GM12878 (cell line): ENCODE results near the gene NTM. TPM values are rescaled to one million over a fixed set of nuclear protein-coding genes. Genes with fewer than 3 reads are reported as not detected.

ENCODE experiments used
- ATAC-seq: fragments of 200-7000 bp; cut with Tn5 transposase; 3 replicates; pipeline ENCODE4 v1.9.1; 2020; ENCODE audit warnings: mild to moderate bottlenecking, moderate library complexity
- BruUV-seq: library from RNA; stranded (reverse); fragments of 400-500 nt; replicated peaks from 2 replicates; lab custom pipeline; 2021; lab: Mats Ljungman, UMichigan
- CTCF ChIA-PET: fragments of 300-600 bp; sonication (Branson Sonifier 250); formaldehyde crosslinking; extraction: SDS; loops from one replicate; lab custom pipeline; 2021; ENCODE audit warnings: inconsistent platforms; lab: Yijun Ruan, JAX
- POLR2A ChIA-PET: fragments of 350-600 bp; formaldehyde crosslinking; extraction: SDS; loops from one replicate; lab custom pipeline; 2021; ENCODE audit warnings: inconsistent platforms; lab: Charles Lee
- RAD21 ChIA-PET: fragments of 300-600 bp; sonication (Branson Sonifier 250); formaldehyde crosslinking; loops from one replicate; lab custom pipeline; 2023; ENCODE audit warnings: antibody characterized with exemption; ENCODE audit not compliant: unreplicated experiment; lab: Charles Lee
- SMC1A ChIA-PET: fragments of 300-600 bp; sonication (Branson Sonifier 250); formaldehyde crosslinking; loops from one replicate; lab custom pipeline; 2023; ENCODE audit not compliant: unreplicated experiment, uncharacterized antibody; lab: Charles Lee
- DNase-seq: peaks from one replicate; pipeline ENCODE4 v3.0.0-alpha.2; 2011; ENCODE audit warnings: low read depth, low spot score
- FAIRE-seq: peaks from 3 replicates; lab custom pipeline; 2011; peaks lifted over from hg19 to GRCh38; lab: Jason Lieb, UNC
- H2AFZ ChIP-seq: 2 replicates; pipeline ENCODE4 v1.6.0; 2011; ENCODE audit warnings: low read depth, low read length, control low read depth; ENCODE audit not compliant: control insufficient read depth
- H3K27ac ChIP-seq: 2 replicates; pipeline ENCODE4 v1.5.1; 2011; ENCODE audit warnings: control low read depth; ENCODE audit not compliant: control insufficient read depth, insufficient read depth
- H3K27me3 ChIP-seq, 2 experiments: replicated peaks in 1 of 2; 2 replicates each; pipeline versions ENCODE4 v1.6.0 to v1.6.1; 2011; ENCODE audit warnings: low read length in 1 of 2; ENCODE audit not compliant: control insufficient read depth in 2 of 2, insufficient read depth in 2 of 2
- H3K36me3 ChIP-seq, 2 experiments: 2 replicates each; pipeline ENCODE4 v1.5.1; 2011; ENCODE audit warnings: low read length in 1 of 2; ENCODE audit not compliant: control insufficient read depth in 2 of 2, insufficient read depth in 2 of 2
- H3K4me1 ChIP-seq: 2 replicates; pipeline ENCODE4 v1.6.1; 2011; ENCODE audit warnings: mild to moderate bottlenecking, low read length, moderate library complexity, mixed read lengths; ENCODE audit not compliant: control insufficient read depth, insufficient read depth
- H3K4me2 ChIP-seq: 2 replicates; pipeline ENCODE4 v1.6.0; 2011; ENCODE audit warnings: control low read depth; ENCODE audit not compliant: control insufficient read depth, insufficient read depth
- H3K4me3 ChIP-seq: fragments of 200-600 bp; sonication (generic); 2 replicates; pipeline ENCODE4 v1.5.1; 2016
- H3K79me2 ChIP-seq: 2 replicates; pipeline ENCODE4 v1.6.0; 2011; ENCODE audit warnings: low read length; ENCODE audit not compliant: control insufficient read depth, insufficient read depth
- H3K9ac ChIP-seq: 2 replicates; pipeline ENCODE4 v1.8.0; 2011; ENCODE audit warnings: low read length, control low read depth, mixed read lengths; ENCODE audit not compliant: control insufficient read depth, insufficient read depth
- H3K9me3 ChIP-seq: replicated peaks from 3 replicates; pipeline ENCODE4 v1.5.1; 2011; ENCODE audit warnings: mild to moderate bottlenecking, low read length; ENCODE audit not compliant: control insufficient read depth, insufficient read depth
- H4K20me1 ChIP-seq: 2 replicates; pipeline ENCODE4 v1.6.0; 2011; ENCODE audit not compliant: control insufficient read depth, insufficient read depth
- FOS ChIP-seq: IDR thresholded peaks from 3 replicates; pipeline ENCODE4 v1.6.1; 2011; ENCODE audit warnings: borderline replicate concordance; ENCODE audit not compliant: insufficient read length; ENCODE audit errors: extremely low read depth
- HDAC6 ChIP-seq: fragments of 200-600 bp; sonication (generic); IDR thresholded peaks from one replicate; pipeline ENCODE4 v1.8.0; 2017; ENCODE audit warnings: antibody characterized with exemption; ENCODE audit not compliant: unreplicated experiment
- JUNB ChIP-seq: IDR thresholded peaks from 2 replicates; pipeline ENCODE4 v1.6.1; 2016; ENCODE audit warnings: antibody characterized with exemption, mild to moderate bottlenecking
- KAT2A ChIP-seq: conservative IDR thresholded peaks from 2 replicates; pipeline ENCODE4 v1.6.1; 2011; ENCODE audit warnings: low read depth, low read length; ENCODE audit not compliant: control insufficient read depth
- RELA ChIP-seq: fragments of 450-650 bp; IDR thresholded peaks from 2 replicates; pipeline ENCODE4 v1.8.0; 2014; ENCODE audit warnings: borderline replicate concordance; ENCODE audit not compliant: partially characterized antibody
- STAT3 ChIP-seq: IDR thresholded peaks from 2 replicates; pipeline ENCODE4 v1.6.1; 2011; ENCODE audit warnings: low read depth, low read length, improper control_type of control experiment
- WRNIP1 ChIP-seq: IDR thresholded peaks from 2 replicates; pipeline ENCODE4 v1.6.1; 2011; ENCODE audit warnings: low read depth, low read length, improper control_type of control experiment, borderline replicate concordance
- WGBS: methylation state at CpG from one replicate; pipeline ENCODE4 v1.1.6; 2016; ENCODE audit warnings: low lambda C conversion rate; ENCODE audit not compliant: insufficient replicate concordance, insufficient coverage; ENCODE audit errors: missing lambda C conversion rate; 5-methylcytosine and 5-hydroxymethylcytosine counted together
- in situ Hi-C: fragments of 300-500 bp; cut with MboI; formaldehyde crosslinking; loops from 9 replicates; pipeline ENCODE4 v1.14.3; 2018; ENCODE audit warnings: mixed read lengths
- intact Hi-C: fragments of 100-400 bp; cut with micrococcal nuclease; formaldehyde crosslinking; loops from one replicate; pipeline ENCODE4 v1.14.2; 2022; ENCODE audit not compliant: unreplicated experiment
- polyA plus RNA-seq, 11 experiments: library from polyadenylated mRNA; depleted of rRNA in 4 of 11; unstranded in 6 of 11; stranded (reverse) in 5 of 11; fragments of >200 nt; fragmentation: Nextera tagmentation in 4 of 11; fragmentation: Illumina TruSeq in 1 of 11; extraction: Ambion mirVana in 4 of 11; extraction: Trizol in 1 of 11; gene quantifications; 1 replicate in 1 of 11; 2 replicates in 10 of 11; pipeline versions ENCODE4 v1.2.1 to v1.2.3, GENCODE V29; 2011 to 2016; ENCODE audit warnings: inconsistent platforms in 2 of 11, missing spikeins in 2 of 11, low read depth in 1 of 11
- total RNA-seq, 4 experiments: library from RNA; depleted of rRNA in 3 of 4; stranded (reverse); fragments of >200 nt in 3 of 4; fragmentation: Illumina TruSeq in 1 of 4; extraction: Trizol in 1 of 4; gene quantifications; 2 replicates each; pipeline versions ENCODE4 v1.2.1 to v1.2.3, GENCODE V29; 2013 to 2021
- TF ChIP-seq, protein P1 (sequence below): IDR thresholded peaks from 2 replicates; pipeline ENCODE4 v1.6.1; 2011; ENCODE audit warnings: low read depth, low read length, improper control_type of control experiment, borderline replicate concordance

The NTM gene
- total and polyA plus RNA-seq, 10 of the 15 experiments (the other 5 are each of a cell fraction or from before 2014, with no cell fraction given) = not detected

- no peaks in the 10 kb centered on the region for H3K9me3 ChIP-seq
- no peak overlapping the region for H3K27ac ChIP-seq
- in situ Hi-C loops (no loop called here), intact Hi-C loops (no loop called here)
- POLR2A ChIA-PET = interaction anchor here (0.6 kb wide), 1 partner anchor 84 kb away, joined by 6 read pairs; no protein-coding TSS in a partner anchor
- H2AFZ ChIP-seq = no peak overlapping the region
- H3K4me1 ChIP-seq = no peaks in the 10 kb centered on the region
- H3K36me3 ChIP-seq = no peaks in the 10 kb centered on the region
- no peak for FAIRE-seq
- no peak for TF ChIP-seq KAT2A
- TF ChIP-seq RELA = no peak
- TF ChIP-seq, protein P1, sequence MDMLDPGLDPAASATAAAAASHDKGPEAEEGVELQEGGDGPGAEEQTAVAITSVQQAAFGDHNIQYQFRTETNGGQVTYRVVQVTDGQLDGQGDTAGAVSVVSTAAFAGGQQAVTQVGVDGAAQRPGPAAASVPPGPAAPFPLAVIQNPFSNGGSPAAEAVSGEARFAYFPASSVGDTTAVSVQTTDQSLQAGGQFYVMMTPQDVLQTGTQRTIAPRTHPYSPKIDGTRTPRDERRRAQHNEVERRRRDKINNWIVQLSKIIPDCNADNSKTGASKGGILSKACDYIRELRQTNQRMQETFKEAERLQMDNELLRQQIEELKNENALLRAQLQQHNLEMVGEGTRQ = no peak
- TF ChIP-seq STAT3 = no peak
- no peak for TF ChIP-seq HDAC6
- TF ChIP-seq JUNB = no peak
- no peak for TF ChIP-seq WRNIP1
- no peak for TF ChIP-seq FOS
- H3K4me2 ChIP-seq = no peak overlapping the region
- 52% methylated on average over 33 of the region's 33 CpGs for WGBS
- CTCF ChIA-PET = no interaction called here
- H3K79me2 ChIP-seq = no peaks in the 10 kb centered on the region
- SMC1A ChIA-PET = no interaction called here
- H3K27me3 ChIP-seq = peaks cover 0 to 3% of the 10 kb centered on the region in 2 experiments; a peak in 1 of 4 replicates
- H3K4me3 ChIP-seq = no peak overlapping the region
- H4K20me1 ChIP-seq = no peaks in the 10 kb centered on the region
- no peak for ATAC-seq
- no peak overlapping the region for H3K9ac ChIP-seq
- BruUV-seq = no TSS peak
- no peak for DNase-seq
- RAD21 ChIA-PET = no interaction called here
These were observed 875.3 kb downstream of the NTM start for GRCh38 chr11:132245403-132246385.
